ENCODE results near the gene EPB41L4A. TPM values are rescaled to one million over a fixed set of nuclear protein-coding genes. Genes with fewer than 3 reads are reported as not detected.
A peak's percentile ranks its signal among the peaks of the same experiment; 100 is the strongest.

The EPB41L4A gene
- total and polyA plus RNA-seq, 2 experiments from 2014 or later = 9.5 to 12.9 TPM

GRCh38 chr5:112161392-112161748, 257.7 kb downstream of the EPB41L4A start:
- no peaks in the 10 kb centered on the region for H3K9me3 ChIP-seq (ENCODE audit: low read depth)
- peak overlapping the region; percentile 79 for H3K27ac ChIP-seq
- H3K36me3 ChIP-seq (replicated peaks; ENCODE audit: insufficient read depth, low read depth) = no peaks in the 10 kb centered on the region
- H3K4me3 ChIP-seq = peak overlapping the region; percentile 81
- WGBS (ENCODE audit: low lambda C conversion rate, missing lambda C conversion rate) = 2% methylated on average over 8 of the region's 8 CpGs
- H4K20me1 ChIP-seq (ENCODE audit: insufficient read depth, poor library complexity, severe bottlenecking) = peaks cover 14% of the 10 kb centered on the region
- TF ChIP-seq CTCF (IDR thresholded peaks at IDR 0.05; ENCODE audit: poor library complexity) (no peak), EZH2 (IDR thresholded peaks at IDR 0.05; ENCODE audit: borderline replicate concordance) (no peak)
- H3K4me2 ChIP-seq = peak overlapping the region; percentile 90
- no peaks in the 10 kb centered on the region for H3K9me2 ChIP-seq (replicated peaks; ENCODE audit: insufficient read depth)
- peaks cover 19% of the 10 kb centered on the region for H3K79me2 ChIP-seq
- H2AFZ ChIP-seq = peak overlapping the region; percentile 51
- no peaks in the 10 kb centered on the region for H3K27me3 ChIP-seq
- DNase-seq (ENCODE audit: low spot score) = no peak
- peaks cover 18% of the 10 kb centered on the region for H3K4me1 ChIP-seq (ENCODE audit: insufficient read depth)

GRCh38 chr5:112160652-112161391, 258.3 kb downstream of the EPB41L4A start:
- Histone ChIP-seq H3K36me3 (replicated peaks; ENCODE audit: insufficient read depth, low read depth) (no peaks in the 10 kb centered on the region), H3K27ac (peak overlapping the region; percentile 79), H4K20me1 (ENCODE audit: insufficient read depth, poor library complexity, severe bottlenecking) (peaks cover 14% of the 10 kb centered on the region), H2AFZ (peak overlapping the region; percentile 51), H3K4me2 (peak overlapping the region; percentile 90), H3K4me3 (peak overlapping the region; percentile 81), H3K9me2 (replicated peaks; ENCODE audit: insufficient read depth) (no peaks in the 10 kb centered on the region), H3K79me2 (peaks cover 19% of the 10 kb centered on the region), H3K9me3 (ENCODE audit: low read depth) (no peaks in the 10 kb centered on the region), H3K27me3 (no peaks in the 10 kb centered on the region), H3K4me1 (ENCODE audit: insufficient read depth) (peaks cover 14% of the 10 kb centered on the region)
- no peak for TF ChIP-seq EZH2phosphoT487 (IDR thresholded peaks at IDR 0.05; ENCODE audit: low read depth, severe bottlenecking, unreplicated experiment)
- no peak for TF ChIP-seq EZH2 (IDR thresholded peaks at IDR 0.05; ENCODE audit: borderline replicate concordance)
- TF ChIP-seq CTCF (IDR thresholded peaks at IDR 0.05; ENCODE audit: poor library complexity) = peak; percentile 98
- under 1% methylated on average over 54 of the region's 55 CpGs for WGBS (ENCODE audit: low lambda C conversion rate, missing lambda C conversion rate)
- peak; percentile 95 for DNase-seq (ENCODE audit: low spot score)

- Histone ChIP-seq H4K20me1 (ENCODE audit: insufficient read depth, poor library complexity, severe bottlenecking) (peaks cover 14% of the 10 kb centered on the region), H3K4me3 (no peak overlapping the region), H3K36me3 (replicated peaks; ENCODE audit: insufficient read depth, low read depth) (no peaks in the 10 kb centered on the region), H3K4me2 (no peak overlapping the region), H3K27me3 (no peaks in the 10 kb centered on the region), H3K9me2 (replicated peaks; ENCODE audit: insufficient read depth) (no peaks in the 10 kb centered on the region), H3K79me2 (peaks cover 19% of the 10 kb centered on the region), H3K9me3 (ENCODE audit: low read depth) (no peaks in the 10 kb centered on the region), H2AFZ (no peak overlapping the region), H3K4me1 (ENCODE audit: insufficient read depth) (peaks cover 11% of the 10 kb centered on the region), H3K27ac (no peak overlapping the region)
- TF ChIP-seq CTCF (IDR thresholded peaks at IDR 0.05; ENCODE audit: poor library complexity) (no peak), EZH2phosphoT487 (IDR thresholded peaks at IDR 0.05; ENCODE audit: low read depth, severe bottlenecking, unreplicated experiment) (no peak), EZH2 (IDR thresholded peaks at IDR 0.05; ENCODE audit: borderline replicate concordance) (no peak)
- DNase-seq (ENCODE audit: low spot score) = peak; percentile 38
- 67% methylated on average over 5 of the region's 5 CpGs for WGBS (ENCODE audit: low lambda C conversion rate, missing lambda C conversion rate)
Measured at GRCh38 chr5:112159435-112159834, 259.6 kb downstream of the EPB41L4A start.
